Measurements from ENCODE around the gene TEAD1.

GRCh38 chr11:12775955-12776354 is 101.7 kb downstream of the TEAD1 start:
- no peak for TF ChIP-seq POLR2A (IDR thresholded peaks at IDR 0.05)
- TF ChIP-seq CTCF (IDR thresholded peaks at IDR 0.05): no peak
